HepG2 (cell line): Measurements from ENCODE around the gene VTI1B. TPM values are rescaled to one million over a fixed set of nuclear protein-coding genes. Genes with fewer than 3 reads are reported as not detected.

Experiments used
- ATAC-seq: fragments of 200-7000 bp; cut with Tn5 transposase; 3 replicates; pipeline ENCODE4 v1.9.1; 2020; ENCODE audit warnings: mild to moderate bottlenecking, moderate library complexity
- BruUV-seq: library from RNA; stranded (reverse); fragments of 400-500 nt; replicated peaks from 2 replicates; lab custom pipeline; 2021; lab: Mats Ljungman, UMichigan
- CTCF ChIA-PET: fragments of 300-600 bp; formaldehyde crosslinking; extraction: SDS; loops from one replicate; lab custom pipeline; 2021; ENCODE audit warnings: low total read pairs, inconsistent platforms, low intra/inter-chr PET ratio; lab: Yijun Ruan, JAX
- POLR2A ChIA-PET: fragments of 350-600 bp; sonication (Branson Sonifier 250); formaldehyde crosslinking; loops from one replicate; lab custom pipeline; 2020; ENCODE audit warnings: antibody characterized with exemption, inconsistent platforms; lab: Yijun Ruan, JAX
- DNase-seq: peaks from one replicate; pipeline ENCODE4 v3.0.0-alpha.2; 2015; ENCODE audit warnings: low spot score
- FAIRE-seq: peaks from 3 replicates; lab custom pipeline; 2011; peaks lifted over from hg19 to GRCh38; lab: Jason Lieb, UNC
- H2AFZ ChIP-seq: one replicate; pipeline ENCODE4 v1.6.1; 2011; ENCODE audit warnings: low read length, inconsistent platforms
- H3K27ac ChIP-seq: fragments of 300-600 bp; 3 replicates; pipeline ENCODE4 v1.8.0; 2011; ENCODE audit warnings: mixed run types, mild to moderate bottlenecking, mixed read lengths, low read length, inconsistent platforms; ENCODE audit not compliant: insufficient read depth; ENCODE audit errors: extremely low read length
- H3K27me3 ChIP-seq, 2 experiments: fragments of 200-600 bp in 1 of 2; 2 replicates in 1 of 2; 3 replicates in 1 of 2; pipeline versions ENCODE4 v1.6.0 to v1.8.0; 2011; ENCODE audit warnings: low read length in 2 of 2, mild to moderate bottlenecking in 2 of 2, moderate library complexity in 2 of 2, inconsistent platforms in 1 of 2; ENCODE audit not compliant: insufficient read depth in 2 of 2, control insufficient read depth in 1 of 2
- H3K36me3 ChIP-seq, 2 experiments: fragments of 200-600 bp in 1 of 2; replicated peaks in 1 of 2; 2 replicates in 1 of 2; 3 replicates in 1 of 2; pipeline versions ENCODE4 v1.5.1 to v1.8.0; 2011; ENCODE audit warnings: low read length in 2 of 2, inconsistent platforms in 1 of 2; ENCODE audit not compliant: insufficient read depth in 2 of 2, control insufficient read depth in 1 of 2
- H3K4me1 ChIP-seq: 2 replicates; pipeline ENCODE4 v1.5.1; 2012; ENCODE audit warnings: low read length, inconsistent platforms; ENCODE audit not compliant: insufficient read depth
- H3K4me2 ChIP-seq: 2 replicates; pipeline ENCODE4 v1.6.0; 2011; ENCODE audit warnings: low read depth, low read length, inconsistent platforms
- H3K4me3 ChIP-seq, 3 experiments: fragments of 200-600 bp in 1 of 3; sonication (generic), shearing (Covaris generic) in 1 of 3; replicated peaks in 1 of 3; 2 replicates each; pipeline ENCODE4 v1.5.1; 2011 to 2016; ENCODE audit warnings: low read length in 3 of 3, inconsistent platforms in 2 of 3, low read depth in 2 of 3, mild to moderate bottlenecking in 2 of 3, control low read depth in 1 of 3, mixed read lengths in 1 of 3; ENCODE audit not compliant: insufficient read depth in 1 of 3
- H3K79me2 ChIP-seq: one replicate; pipeline ENCODE4 v1.6.1; 2011; ENCODE audit warnings: low read length, inconsistent platforms; ENCODE audit not compliant: insufficient read depth
- H3K9ac ChIP-seq: 2 replicates; pipeline ENCODE4 v1.6.0; 2011; ENCODE audit warnings: mild to moderate bottlenecking, low read depth, low read length, inconsistent platforms; ENCODE audit not compliant: insufficient read depth
- H3K9me3 ChIP-seq: 2 replicates; pipeline ENCODE4 v1.5.1; 2012; ENCODE audit warnings: mild to moderate bottlenecking, low read length
- H4K20me1 ChIP-seq: 2 replicates; pipeline ENCODE4 v1.6.0; 2011; ENCODE audit warnings: inconsistent platforms, mild to moderate bottlenecking, low read length, moderate library complexity; ENCODE audit not compliant: insufficient read depth
- ATRX ChIP-seq: sonication (generic); formaldehyde crosslinking; IDR thresholded peaks from 2 replicates; pipeline ENCODE4 v1.4.0; 2020; ENCODE audit warnings: missing genetic modification reagents, borderline replicate concordance
- FOXM1 ChIP-seq: sonication (generic); formaldehyde crosslinking; IDR thresholded peaks from 2 replicates; pipeline ENCODE4 v1.5.0; 2020; ENCODE audit warnings: missing genetic modification reagents
- KDM5A ChIP-seq: fragments of 200-600 bp; sonication (generic); IDR thresholded peaks from 2 replicates; pipeline ENCODE4 v1.7.0; 2018; ENCODE audit warnings: antibody characterized with exemption, mild to moderate bottlenecking, low read length, borderline replicate concordance
- NFE2L1 ChIP-seq: sonication (generic); formaldehyde crosslinking; IDR thresholded peaks from 2 replicates; pipeline ENCODE4 v1.4.0; 2020; ENCODE audit warnings: missing genetic modification reagents, mild to moderate bottlenecking, borderline replicate concordance
- PITX1 ChIP-seq: sonication (generic); formaldehyde crosslinking; IDR thresholded peaks from 2 replicates; pipeline ENCODE4 v1.5.1; 2020; ENCODE audit warnings: mild to moderate bottlenecking, missing genetic modification reagents
- RELA ChIP-seq: sonication (generic); formaldehyde crosslinking; IDR thresholded peaks from 2 replicates; pipeline ENCODE4 v1.4.0; 2020; ENCODE audit warnings: missing genetic modification reagents
- SP5 ChIP-seq: IDR thresholded peaks from 2 replicates; pipeline ENCODE4 v1.6.1; 2016; ENCODE audit warnings: low read depth, borderline replicate concordance
- TFE3 ChIP-seq: IDR thresholded peaks from 2 replicates; pipeline ENCODE4 v1.6.1; 2016
- TGIF2 ChIP-seq: IDR thresholded peaks from 2 replicates; pipeline ENCODE4 v1.6.1; 2016; ENCODE audit warnings: control low read depth, missing compliant biosample characterization
- THRA ChIP-seq: sonication (generic); formaldehyde crosslinking; IDR thresholded peaks from 2 replicates; pipeline ENCODE4 v1.4.0; 2020; ENCODE audit warnings: missing genetic modification reagents, borderline replicate concordance
- ZNF451 ChIP-seq: sonication (generic); formaldehyde crosslinking; IDR thresholded peaks from 2 replicates; pipeline ENCODE4 v1.5.0; 2020; ENCODE audit warnings: mild to moderate bottlenecking, missing genetic modification reagents
- ZNF567 ChIP-seq: sonication (generic); formaldehyde crosslinking; IDR thresholded peaks from 2 replicates; pipeline ENCODE4 v1.8.1; 2023; ENCODE audit warnings: mild to moderate bottlenecking, missing genetic modification reagents, borderline replicate concordance
- ZNF703 ChIP-seq: sonication (generic); formaldehyde crosslinking; IDR thresholded peaks from 2 replicates; pipeline ENCODE4 v1.5.1; 2020; ENCODE audit warnings: missing genetic modification reagents, mild to moderate bottlenecking, moderate library complexity, borderline replicate concordance
- ZNF704 ChIP-seq: sonication (generic); formaldehyde crosslinking; IDR thresholded peaks from 2 replicates; pipeline ENCODE4 v1.8.1; 2023; ENCODE audit warnings: mild to moderate bottlenecking, inconsistent platforms, moderate library complexity, missing genetic modification reagents, borderline replicate concordance
- ZNF788 ChIP-seq: sonication (generic); formaldehyde crosslinking; IDR thresholded peaks from 2 replicates; pipeline ENCODE4 v1.5.0; 2020; ENCODE audit warnings: mild to moderate bottlenecking, missing genetic modification reagents, borderline replicate concordance
- WGBS: methylation state at CpG from one replicate; pipeline ENCODE4 v1.1.6; 2017; ENCODE audit warnings: low lambda C conversion rate; 5-methylcytosine and 5-hydroxymethylcytosine counted together
- in situ Hi-C: cut with HindIII; loops from 2 replicates; pipeline ENCODE4 v1.10.0; 2017; ENCODE audit warnings: low pct_unique_long_range_greater_than_20kb; ENCODE audit not compliant: extremely low pct_ligation_motif_present
- intact Hi-C: fragments of 100-400 bp; cut with micrococcal nuclease; formaldehyde crosslinking; loops from one replicate; pipeline ENCODE4 v1.10.0; 2022; ENCODE audit not compliant: unreplicated experiment
- polyA plus RNA-seq, 8 experiments: library from polyadenylated mRNA; depleted of rRNA in 3 of 8; stranded (reverse) in 7 of 8; unstranded in 1 of 8; fragments of >200 nt; fragmentation: Illumina TruSeq in 4 of 8; extraction: Trizol in 4 of 8; gene quantifications; 2 replicates each; pipeline versions ENCODE4 v1.2.1 to v1.2.3, GENCODE V29; 2011 to 2016; ENCODE audit warnings: low read depth in 4 of 8, missing spikeins in 1 of 8, mixed read lengths in 1 of 8; ENCODE audit not compliant: insufficient read depth in 1 of 8
- total RNA-seq, 5 experiments: library from RNA; depleted of rRNA; stranded (reverse); fragments of >200 nt; fragmentation: Illumina TruSeq; extraction: Trizol; gene quantifications; 2 replicates each; pipeline ENCODE4 v1.2.3, GENCODE V29; 2016; ENCODE audit warnings: low read depth in 1 of 5
- TF ChIP-seq, protein P1 (sequence below), 2 experiments: sonication (generic) in 1 of 2; formaldehyde crosslinking in 1 of 2; IDR thresholded peaks; 2 replicates each; pipeline versions ENCODE4 v1.5.1 to v1.6.1; 2011 to 2020; ENCODE audit warnings: borderline replicate concordance in 1 of 2, low read depth in 1 of 2, low read length in 1 of 2, mild to moderate bottlenecking in 1 of 2, missing genetic modification reagents in 1 of 2, moderate library complexity in 1 of 2
- TF ChIP-seq, protein P2 (sequence below): sonication (generic); formaldehyde crosslinking; IDR thresholded peaks from 2 replicates; pipeline ENCODE4 v1.4.0; 2020; ENCODE audit warnings: mild to moderate bottlenecking, missing genetic modification reagents
- TF ChIP-seq, protein P3 (sequence below): sonication (generic); formaldehyde crosslinking; IDR thresholded peaks from 2 replicates; pipeline ENCODE4 v1.5.0; 2020; ENCODE audit warnings: missing genetic modification reagents

Gene VTI1B
- total and polyA plus RNA-seq, 2 of the 13 experiments (the other 11 are each of a cell fraction or from before 2014, with no cell fraction given), result 39.0 to 103 TPM

GRCh38 chr14:67697006-67697405 lies 22.6 kb upstream of the VTI1B start:
- peaks cover 32% of the 10 kb centered on the region for H3K79me2 ChIP-seq
- H3K9ac ChIP-seq, result peak overlapping the region; percentile 19; the same call in 1 of the 2 replicates
- POLR2A ChIA-PET, result no interaction called here
- in situ Hi-C loops, result no loop called here
- peak overlapping the region; percentile 95 for H2AFZ ChIP-seq
- peaks cover 52% of the 10 kb centered on the region for H3K4me1 ChIP-seq
- H3K27ac ChIP-seq, result peak overlapping the region; percentile 10
- TF ChIP-seq, protein P1, sequence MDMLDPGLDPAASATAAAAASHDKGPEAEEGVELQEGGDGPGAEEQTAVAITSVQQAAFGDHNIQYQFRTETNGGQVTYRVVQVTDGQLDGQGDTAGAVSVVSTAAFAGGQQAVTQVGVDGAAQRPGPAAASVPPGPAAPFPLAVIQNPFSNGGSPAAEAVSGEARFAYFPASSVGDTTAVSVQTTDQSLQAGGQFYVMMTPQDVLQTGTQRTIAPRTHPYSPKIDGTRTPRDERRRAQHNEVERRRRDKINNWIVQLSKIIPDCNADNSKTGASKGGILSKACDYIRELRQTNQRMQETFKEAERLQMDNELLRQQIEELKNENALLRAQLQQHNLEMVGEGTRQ (IDR thresholded peaks at IDR 0.05; ENCODE audit: low read depth, low read length), result no peak
- TF ChIP-seq, protein P1 (CRISPR knock-in tag; IDR thresholded peaks at IDR 0.05; ENCODE audit: borderline replicate concordance), result no peak
- no peak for TF ChIP-seq ZNF704 (CRISPR knock-in tag)
- no peak for TF ChIP-seq KDM5A
- no peak for TF ChIP-seq RELA (CRISPR knock-in tag)
- TF ChIP-seq ZNF567, result no peak
- TF ChIP-seq SP5 (CRISPR knock-in tag), result no peak
- TF ChIP-seq THRA (CRISPR knock-in tag), result no peak
- TF ChIP-seq ZNF788 (CRISPR knock-in tag), result no peak
- TF ChIP-seq, protein P2, sequence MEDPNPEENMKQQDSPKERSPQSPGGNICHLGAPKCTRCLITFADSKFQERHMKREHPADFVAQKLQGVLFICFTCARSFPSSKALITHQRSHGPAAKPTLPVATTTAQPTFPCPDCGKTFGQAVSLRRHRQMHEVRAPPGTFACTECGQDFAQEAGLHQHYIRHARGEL (CRISPR knock-in tag), result no peak
- TF ChIP-seq FOXM1 (CRISPR knock-in tag), result no peak
- no peak for TF ChIP-seq ZNF451 (CRISPR knock-in tag)
- TF ChIP-seq, protein P3, sequence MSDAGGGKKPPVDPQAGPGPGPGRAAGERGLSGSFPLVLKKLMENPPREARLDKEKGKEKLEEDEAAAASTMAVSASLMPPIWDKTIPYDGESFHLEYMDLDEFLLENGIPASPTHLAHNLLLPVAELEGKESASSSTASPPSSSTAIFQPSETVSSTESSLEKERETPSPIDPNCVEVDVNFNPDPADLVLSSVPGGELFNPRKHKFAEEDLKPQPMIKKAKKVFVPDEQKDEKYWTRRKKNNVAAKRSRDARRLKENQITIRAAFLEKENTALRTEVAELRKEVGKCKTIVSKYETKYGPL (CRISPR knock-in tag), result no peak
- no peak for TF ChIP-seq NFE2L1 (CRISPR knock-in tag)
- no peak for TF ChIP-seq PITX1 (CRISPR knock-in tag)
- no peak for TF ChIP-seq TGIF2
- no peak for TF ChIP-seq ZNF703 (CRISPR knock-in tag)
- TF ChIP-seq TFE3 (CRISPR knock-in tag), result no peak
- TF ChIP-seq ATRX (CRISPR knock-in tag), result no peak
- TF ChIP-seq, all 625 proteins: peak for 0
- Histone ChIP-seq H3K4me2 (peak overlapping the region; percentile 59), H3K36me3 (peaks cover 0 to 10% of the 10 kb centered on the region in 2 experiments; a peak in 4 of 5 replicates), H3K4me3 (no peak overlapping the region), H3K27me3 (no peaks in the 10 kb centered on the region; a peak in 1 of 5 replicates), H4K20me1 (peaks cover 3% of the 10 kb centered on the region), H3K9me3 (no peaks in the 10 kb centered on the region)
- intact Hi-C loops, result no loop called here
- FAIRE-seq (no peak), ATAC-seq (no peak), DNase-seq (no peak)
- WGBS, result 21% methylated on average over 4 of the region's 4 CpGs
- CTCF ChIA-PET, result no interaction called here
- BruUV-seq, result no TSS peak
